PFSK-1 (cell line): ENCODE measurements around the gene A2ML1.

Experiments
- FOXP2 ChIP-seq: optimal IDR thresholded peaks from 2 replicates; pipeline ENCODE3; 2011; ENCODE audit warnings: borderline replicate concordance, control low read depth, inconsistent platforms; ENCODE audit not compliant: insufficient read depth; ENCODE audit errors: extremely low read length, extremely low read depth
- POLR2AphosphoS5 ChIP-seq: IDR thresholded peaks from 2 replicates; pipeline ENCODE4 v1.6.1; 2012; ENCODE audit warnings: low read depth, mild to moderate bottlenecking, control low read depth, low read length, moderate library complexity

GRCh38 chr12:8866429-8866828 is 44.0 kb downstream of the A2ML1 start:
- TF ChIP-seq POLR2AphosphoS5 = no peak
- no peak for TF ChIP-seq FOXP2
